Islet of Langerhans (tissue), 1 donor: Measurements from ENCODE around the gene SIN3B.
"Not testable (repeated sequence)": the region's sequence is repeated elsewhere in the genome, so short reads cannot be mapped to it uniquely, and the experiment has no call there.

Source experiments
- FAIRE-seq: peaks from one replicate; lab custom pipeline; 2011; peaks lifted over from hg19 to GRCh38; lab: Jason Lieb, UNC

Gene SIN3B, protein sequence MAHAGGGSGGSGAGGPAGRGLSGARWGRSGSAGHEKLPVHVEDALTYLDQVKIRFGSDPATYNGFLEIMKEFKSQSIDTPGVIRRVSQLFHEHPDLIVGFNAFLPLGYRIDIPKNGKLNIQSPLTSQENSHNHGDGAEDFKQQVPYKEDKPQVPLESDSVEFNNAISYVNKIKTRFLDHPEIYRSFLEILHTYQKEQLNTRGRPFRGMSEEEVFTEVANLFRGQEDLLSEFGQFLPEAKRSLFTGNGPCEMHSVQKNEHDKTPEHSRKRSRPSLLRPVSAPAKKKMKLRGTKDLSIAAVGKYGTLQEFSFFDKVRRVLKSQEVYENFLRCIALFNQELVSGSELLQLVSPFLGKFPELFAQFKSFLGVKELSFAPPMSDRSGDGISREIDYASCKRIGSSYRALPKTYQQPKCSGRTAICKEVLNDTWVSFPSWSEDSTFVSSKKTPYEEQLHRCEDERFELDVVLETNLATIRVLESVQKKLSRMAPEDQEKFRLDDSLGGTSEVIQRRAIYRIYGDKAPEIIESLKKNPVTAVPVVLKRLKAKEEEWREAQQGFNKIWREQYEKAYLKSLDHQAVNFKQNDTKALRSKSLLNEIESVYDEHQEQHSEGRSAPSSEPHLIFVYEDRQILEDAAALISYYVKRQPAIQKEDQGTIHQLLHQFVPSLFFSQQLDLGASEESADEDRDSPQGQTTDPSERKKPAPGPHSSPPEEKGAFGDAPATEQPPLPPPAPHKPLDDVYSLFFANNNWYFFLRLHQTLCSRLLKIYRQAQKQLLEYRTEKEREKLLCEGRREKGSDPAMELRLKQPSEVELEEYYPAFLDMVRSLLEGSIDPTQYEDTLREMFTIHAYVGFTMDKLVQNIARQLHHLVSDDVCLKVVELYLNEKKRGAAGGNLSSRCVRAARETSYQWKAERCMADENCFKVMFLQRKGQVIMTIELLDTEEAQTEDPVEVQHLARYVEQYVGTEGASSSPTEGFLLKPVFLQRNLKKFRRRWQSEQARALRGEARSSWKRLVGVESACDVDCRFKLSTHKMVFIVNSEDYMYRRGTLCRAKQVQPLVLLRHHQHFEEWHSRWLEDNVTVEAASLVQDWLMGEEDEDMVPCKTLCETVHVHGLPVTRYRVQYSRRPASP

DNA sequence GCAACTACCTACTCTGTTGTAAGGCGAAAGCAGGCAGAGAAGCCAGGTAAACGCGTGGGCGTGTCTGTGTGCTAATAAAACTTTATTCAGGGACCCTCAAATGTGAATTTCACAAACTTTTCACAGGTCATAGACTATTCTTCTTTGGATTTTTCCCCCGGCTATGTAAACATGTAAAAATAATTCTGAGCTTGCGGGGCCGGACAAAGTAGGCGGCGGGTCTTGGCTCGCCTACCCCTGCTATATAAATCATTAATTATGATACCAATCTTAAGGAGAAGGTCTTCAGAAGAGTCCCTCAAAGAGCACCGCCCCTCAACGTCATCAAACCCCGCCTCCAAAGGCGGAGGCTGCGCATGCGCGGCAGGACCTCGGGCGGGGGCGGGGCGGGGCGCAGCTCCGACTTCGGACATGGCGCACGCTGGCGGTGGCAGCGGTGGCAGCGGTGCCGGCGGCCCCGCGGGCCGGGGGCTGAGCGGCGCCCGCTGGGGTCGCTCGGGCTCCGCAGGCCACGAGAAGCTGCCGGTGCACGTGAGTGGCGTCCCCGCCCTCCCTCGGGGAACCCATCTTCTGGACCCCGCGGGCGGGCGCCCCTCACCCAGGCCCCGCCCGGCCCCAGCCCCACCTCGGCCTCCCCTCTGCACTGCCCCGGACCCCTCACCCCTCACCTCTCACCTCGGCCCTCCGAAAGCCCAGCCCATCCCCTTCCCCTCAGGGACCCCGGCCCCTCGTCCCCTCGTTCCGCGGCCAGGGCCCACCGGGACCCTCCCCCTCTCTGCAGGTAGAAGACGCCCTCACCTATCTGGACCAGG is at the start of gene SIN3B:
SIN3B (plus strand) TSS at position 389 of the 812 bp plus-strand sequence; CDS start at position 412, 23 bp downstream.
- FAIRE-seq: no peak

- no peak for FAIRE-seq
Measured at GRCh38 chr19:16779539-16780163, 49.5 kb upstream of the SIN3B start.

- no peak for FAIRE-seq
Measured at GRCh38 chr19:16782719-16783118, 46.5 kb upstream of the SIN3B start.

GRCh38 chr19:16788479-16788878 is 40.7 kb upstream of the SIN3B start:
- no peak for FAIRE-seq

GRCh38 chr19:16789238-16789637 is 40.0 kb upstream of the SIN3B start:
- no peak for FAIRE-seq

GRCh38 chr19:16790051-16790450 is 39.1 kb upstream of the SIN3B start:
- no peak for FAIRE-seq

GRCh38 chr19:16791942-16792341 is 37.3 kb upstream of the SIN3B start:
- no peak for FAIRE-seq

- no peak for FAIRE-seq
Measured at GRCh38 chr19:16794456-16795441, 34.4 kb upstream of the SIN3B start.

GRCh38 chr19:16795731-16796130 is 33.5 kb upstream of the SIN3B start:
- FAIRE-seq: no peak

DNA sequence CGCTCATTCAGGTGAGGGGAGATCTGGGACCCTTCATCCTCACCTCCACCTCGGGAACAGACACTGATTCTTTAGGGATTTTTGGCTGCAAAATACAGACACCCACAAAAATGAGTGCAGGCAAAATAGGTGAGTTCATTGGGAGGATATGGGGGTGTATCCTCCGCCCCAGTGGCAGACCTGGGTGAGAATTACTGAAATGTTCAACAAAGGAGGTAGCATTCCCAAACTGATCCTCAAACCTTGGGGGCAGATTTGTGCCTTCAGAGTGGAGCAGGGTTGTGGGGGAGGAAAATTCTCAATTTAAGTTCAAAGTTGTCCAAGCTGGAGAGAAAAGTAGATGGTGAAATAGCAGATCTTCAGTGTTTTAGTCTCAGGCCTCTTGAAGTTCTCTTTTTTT is 31.3 kb upstream of the SIN3B start:
- FAIRE-seq: no peak

- not testable (repeated sequence) for FAIRE-seq
Measured at GRCh38 chr19:16798326-16798725, 30.9 kb upstream of the SIN3B start.

- FAIRE-seq: no peak
Measured at GRCh38 chr19:16799740-16800139, 29.5 kb upstream of the SIN3B start.

DNA sequence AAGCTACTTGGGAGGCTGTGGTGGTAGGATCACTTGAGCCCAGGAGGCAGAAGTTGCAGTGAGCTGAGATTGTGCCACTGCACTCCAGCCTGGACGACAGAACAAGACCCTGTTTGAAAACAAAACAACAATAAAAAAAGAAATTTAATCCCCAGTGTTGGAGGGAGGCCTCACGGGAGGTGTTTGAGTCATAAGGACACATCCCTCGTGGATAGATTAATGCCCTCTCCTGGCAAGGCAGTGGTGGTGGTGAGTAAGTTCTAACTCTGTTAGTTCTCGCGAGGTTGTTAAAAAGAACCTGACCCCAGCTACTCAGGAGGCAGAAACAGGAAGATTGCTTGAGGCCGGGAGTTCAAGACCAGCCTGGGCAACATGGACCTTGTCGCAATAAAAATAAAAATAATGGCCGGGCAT is 27.6 kb upstream of the SIN3B start:
- no peak for FAIRE-seq

DNA sequence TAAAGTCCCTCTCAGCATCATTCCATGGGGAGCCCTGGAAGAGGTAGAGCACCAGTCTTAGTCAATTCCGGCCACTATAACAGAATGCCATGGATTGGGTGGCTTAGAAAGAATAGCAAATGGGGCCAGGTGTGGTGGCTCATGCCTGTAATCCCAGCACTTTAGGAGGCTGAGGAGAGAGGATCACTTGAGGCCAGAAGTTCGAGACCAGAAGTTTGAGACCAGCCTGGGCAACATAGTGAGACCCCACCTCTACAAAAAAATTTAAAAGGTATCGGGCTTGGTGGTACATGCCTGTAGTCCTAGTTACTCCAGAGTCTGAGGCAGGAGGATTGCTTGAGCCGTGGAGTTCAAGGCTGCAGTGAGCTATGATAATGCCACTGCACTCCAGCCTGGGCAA is 25.0 kb upstream of the SIN3B start:
- no peak for FAIRE-seq

DNA sequence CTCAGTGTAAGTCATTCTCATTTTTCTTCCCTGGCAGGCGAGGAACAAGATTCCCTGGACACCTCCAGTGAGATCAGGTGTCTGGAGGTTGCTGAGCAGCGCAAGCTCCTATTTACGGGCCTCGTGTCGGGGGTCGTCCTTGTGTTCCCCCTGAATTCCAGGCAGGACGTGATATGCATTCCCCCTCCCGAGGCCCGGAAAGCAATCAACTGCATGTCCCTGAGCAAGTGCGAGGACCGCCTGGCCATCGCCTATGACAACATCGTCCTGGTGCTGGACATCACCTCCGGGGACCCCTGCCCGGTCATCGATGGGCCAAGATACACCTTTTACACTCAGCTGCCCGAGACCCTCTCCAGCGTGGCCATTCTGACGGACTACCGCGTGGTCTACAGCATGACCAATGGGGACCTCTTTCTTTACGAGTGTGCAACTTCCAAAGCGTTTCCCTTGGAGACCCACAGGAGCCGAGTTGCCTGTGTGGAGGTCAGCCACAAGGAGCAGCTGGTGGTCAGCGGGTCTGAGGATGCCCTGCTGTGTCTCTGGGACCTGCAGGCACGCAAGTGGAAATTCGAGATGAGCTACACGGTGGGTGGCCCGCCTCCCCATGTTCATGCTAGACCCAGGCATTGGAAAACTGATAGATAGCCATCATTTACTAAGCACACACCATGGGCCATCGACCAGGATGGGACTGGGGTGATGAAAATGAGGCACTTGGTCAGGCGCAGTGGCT is 21.5 kb upstream of the SIN3B start:
- FAIRE-seq: no peak

- FAIRE-seq: no peak
Measured at GRCh38 chr19:16814526-16815100, 14.6 kb upstream of the SIN3B start.

DNA sequence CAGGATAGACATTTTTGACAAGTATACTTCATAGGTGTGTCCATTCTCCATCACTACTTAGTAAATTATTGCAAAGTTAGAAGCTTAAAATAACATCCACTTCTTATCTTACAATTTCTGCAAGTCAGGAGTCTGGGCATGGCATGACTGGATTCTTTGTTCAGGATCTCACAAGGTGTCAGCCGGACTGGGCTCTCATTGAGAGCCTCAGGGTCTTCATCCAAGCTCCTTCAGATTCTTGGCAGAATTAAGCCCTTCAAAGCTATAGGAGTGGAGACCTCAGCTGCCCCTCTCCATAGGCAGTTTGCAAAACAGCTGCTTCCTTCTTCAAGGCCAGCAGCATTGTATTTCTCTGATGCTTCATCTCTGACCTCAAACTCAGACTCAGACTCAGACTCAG is 9.1 kb upstream of the SIN3B start:
- no peak for FAIRE-seq

GRCh38 chr19:16821081-16821480 is 8.1 kb upstream of the SIN3B start:
- FAIRE-seq: no peak

GRCh38 chr19:16822648-16823047 is 6.5 kb upstream of the SIN3B start:
- FAIRE-seq: no peak
